ENCODE measurements around the gene NKAIN2. TPM values are rescaled to one million over a fixed set of nuclear protein-coding genes. Genes with fewer than 3 reads are reported as not detected.
"Not testable (repeated sequence)": the region's sequence is repeated elsewhere in the genome, so short reads cannot be mapped to it uniquely, and the experiment has no call there.

NKAIN2 gene
- total RNA-seq, 1 experiment from 2014 or later = 1.1 TPM

- Histone ChIP-seq H3K4me3 (ENCODE audit: insufficient read depth, low read depth, low read length) (no peak overlapping the region), H3K36me3 (replicated peaks; ENCODE audit: control insufficient read depth, insufficient read depth, low read length) (no peaks in the 10 kb centered on the region), H3K27me3 (ENCODE audit: control insufficient read depth, insufficient read depth, low read length) (no peaks in the 10 kb centered on the region)
- DNase-seq = no peak
Observed at GRCh38 chr6:124143435-124143834, 339.8 kb downstream of the NKAIN2 start.

GRCh38 chr6:124147621-124148020, 344.0 kb downstream of the NKAIN2 start:
- Histone ChIP-seq H3K4me3 (ENCODE audit: insufficient read depth, low read depth, low read length) (no peak overlapping the region), H3K36me3 (replicated peaks; ENCODE audit: control insufficient read depth, insufficient read depth, low read length) (no peaks in the 10 kb centered on the region), H3K27me3 (ENCODE audit: control insufficient read depth, insufficient read depth, low read length) (no peaks in the 10 kb centered on the region)
- DNase-seq = no peak

- Histone ChIP-seq H3K4me3 (ENCODE audit: insufficient read depth, low read depth, low read length) (no peak overlapping the region), H3K27me3 (ENCODE audit: control insufficient read depth, insufficient read depth, low read length) (no peaks in the 10 kb centered on the region), H3K36me3 (replicated peaks; ENCODE audit: control insufficient read depth, insufficient read depth, low read length) (no peaks in the 10 kb centered on the region)
- DNase-seq = no peak
Observed at GRCh38 chr6:124148236-124148957, 344.7 kb downstream of the NKAIN2 start.

- Histone ChIP-seq H3K4me3 (ENCODE audit: insufficient read depth, low read depth, low read length) (no peak overlapping the region), H3K27me3 (ENCODE audit: control insufficient read depth, insufficient read depth, low read length) (no peaks in the 10 kb centered on the region), H3K36me3 (replicated peaks; ENCODE audit: control insufficient read depth, insufficient read depth, low read length) (no peaks in the 10 kb centered on the region)
- no peak for DNase-seq
Observed at GRCh38 chr6:124149646-124150045, 346.0 kb downstream of the NKAIN2 start.

GRCh38 chr6:124158024-124158423, 354.4 kb downstream of the NKAIN2 start:
- DNase-seq = peak; percentile 1
- no peaks in the 10 kb centered on the region for H3K27me3 ChIP-seq (ENCODE audit: control insufficient read depth, insufficient read depth, low read length)
- H3K36me3 ChIP-seq (replicated peaks; ENCODE audit: control insufficient read depth, insufficient read depth, low read length) = no peaks in the 10 kb centered on the region
- no peak overlapping the region for H3K4me3 ChIP-seq (ENCODE audit: insufficient read depth, low read depth, low read length)

GRCh38 chr6:124163676-124164075, 360.0 kb downstream of the NKAIN2 start:
- Histone ChIP-seq H3K36me3 (replicated peaks; ENCODE audit: control insufficient read depth, insufficient read depth, low read length) (no peaks in the 10 kb centered on the region), H3K27me3 (ENCODE audit: control insufficient read depth, insufficient read depth, low read length) (no peaks in the 10 kb centered on the region), H3K4me3 (ENCODE audit: insufficient read depth, low read depth, low read length) (no peak overlapping the region)
- no peak for DNase-seq

GRCh38 chr6:124164343-124164742, 360.7 kb downstream of the NKAIN2 start:
- H3K4me3 ChIP-seq (ENCODE audit: insufficient read depth, low read depth, low read length) = no peak overlapping the region

GRCh38 chr6:124167249-124167648, 363.6 kb downstream of the NKAIN2 start:
- not testable (repeated sequence) for H3K27me3 ChIP-seq (ENCODE audit: control insufficient read depth, insufficient read depth, low read length); DNase-seq; H3K36me3 ChIP-seq (replicated peaks; ENCODE audit: control insufficient read depth, insufficient read depth, low read length); H3K4me3 ChIP-seq (ENCODE audit: insufficient read depth, low read depth, low read length)

More at GRCh38 chr6:124164343-124164742, 360.7 kb downstream of the NKAIN2 start:
- DNase-seq = no peak
- Histone ChIP-seq H3K36me3 (replicated peaks; ENCODE audit: control insufficient read depth, insufficient read depth, low read length) (no peaks in the 10 kb centered on the region), H3K27me3 (ENCODE audit: control insufficient read depth, insufficient read depth, low read length) (no peaks in the 10 kb centered on the region)

GRCh38 chr6:124190256-124190655, 386.6 kb downstream of the NKAIN2 start:
- Histone ChIP-seq H3K27me3 (ENCODE audit: control insufficient read depth, insufficient read depth, low read length) (no peaks in the 10 kb centered on the region), H3K36me3 (replicated peaks; ENCODE audit: control insufficient read depth, insufficient read depth, low read length) (no peaks in the 10 kb centered on the region), H3K4me3 (ENCODE audit: insufficient read depth, low read depth, low read length) (no peak overlapping the region)
- DNase-seq = no peak

- no peaks in the 10 kb centered on the region for H3K36me3 ChIP-seq (replicated peaks; ENCODE audit: control insufficient read depth, insufficient read depth, low read length)
- no peak overlapping the region for H3K4me3 ChIP-seq (ENCODE audit: insufficient read depth, low read depth, low read length)
- DNase-seq = no peak
- no peaks in the 10 kb centered on the region for H3K27me3 ChIP-seq (ENCODE audit: control insufficient read depth, insufficient read depth, low read length)
Observed at GRCh38 chr6:124193132-124193531, 389.5 kb downstream of the NKAIN2 start.

- no peaks in the 10 kb centered on the region for H3K36me3 ChIP-seq (replicated peaks; ENCODE audit: control insufficient read depth, insufficient read depth, low read length)
- no peak overlapping the region for H3K4me3 ChIP-seq (ENCODE audit: insufficient read depth, low read depth, low read length)
- no peaks in the 10 kb centered on the region for H3K27me3 ChIP-seq (ENCODE audit: control insufficient read depth, insufficient read depth, low read length)
- peak; percentile 11 for DNase-seq
Observed at GRCh38 chr6:124197148-124197547, 393.5 kb downstream of the NKAIN2 start.

- H3K27me3 ChIP-seq (ENCODE audit: control insufficient read depth, insufficient read depth, low read length) = no peaks in the 10 kb centered on the region
- no peak overlapping the region for H3K4me3 ChIP-seq (ENCODE audit: insufficient read depth, low read depth, low read length)
- no peak for DNase-seq
- H3K36me3 ChIP-seq (replicated peaks; ENCODE audit: control insufficient read depth, insufficient read depth, low read length) = no peaks in the 10 kb centered on the region
Observed at GRCh38 chr6:124199286-124199685, 395.6 kb downstream of the NKAIN2 start.

- no peaks in the 10 kb centered on the region for H3K36me3 ChIP-seq (replicated peaks; ENCODE audit: control insufficient read depth, insufficient read depth, low read length)
- no peak for DNase-seq
- H3K27me3 ChIP-seq (ENCODE audit: control insufficient read depth, insufficient read depth, low read length) = no peaks in the 10 kb centered on the region
- H3K4me3 ChIP-seq (ENCODE audit: insufficient read depth, low read depth, low read length) = no peak overlapping the region
Observed at GRCh38 chr6:124200661-124201060, 397.0 kb downstream of the NKAIN2 start.

GRCh38 chr6:124203101-124203811, 399.6 kb downstream of the NKAIN2 start:
- Histone ChIP-seq H3K27me3 (ENCODE audit: control insufficient read depth, insufficient read depth, low read length) (no peaks in the 10 kb centered on the region), H3K4me3 (ENCODE audit: insufficient read depth, low read depth, low read length) (no peak overlapping the region), H3K36me3 (replicated peaks; ENCODE audit: control insufficient read depth, insufficient read depth, low read length) (no peaks in the 10 kb centered on the region)
- DNase-seq = no peak

GRCh38 chr6:124203812-124204167, 400.1 kb downstream of the NKAIN2 start:
- H3K27me3 ChIP-seq (ENCODE audit: control insufficient read depth, insufficient read depth, low read length) = no peaks in the 10 kb centered on the region
- no peak for DNase-seq
- H3K4me3 ChIP-seq (ENCODE audit: insufficient read depth, low read depth, low read length) = no peak overlapping the region
- H3K36me3 ChIP-seq (replicated peaks; ENCODE audit: control insufficient read depth, insufficient read depth, low read length) = no peaks in the 10 kb centered on the region

Data from H7 (cell line).